Ishikawa (cell line): ENCODE results near the gene VAX1.
A peak's percentile ranks its signal among the peaks of the same experiment; 100 is the strongest.

ENCODE experiments used
- CEBPB ChIP-seq: IDR thresholded peaks from 2 replicates; pipeline ENCODE4 v1.6.1; 2012
- CREB1 ChIP-seq: IDR thresholded peaks from 2 replicates; pipeline ENCODE4 v1.6.1; 2012; ENCODE audit warnings: low read depth
- EGR1 ChIP-seq: IDR thresholded peaks from 2 replicates; pipeline ENCODE4 v1.6.1; 2012
- EP300 ChIP-seq: IDR thresholded peaks from 2 replicates; pipeline ENCODE4 v1.6.1; 2012; ENCODE audit warnings: borderline replicate concordance
- FOXM1 ChIP-seq: IDR thresholded peaks from 2 replicates; pipeline ENCODE4 v1.6.1; 2012; ENCODE audit warnings: low read depth, borderline replicate concordance
- MAX ChIP-seq: IDR thresholded peaks from 2 replicates; pipeline ENCODE4 v1.6.1; 2012
- NFIC ChIP-seq: IDR thresholded peaks from 2 replicates; pipeline ENCODE4 v1.6.1; 2012
- RAD21 ChIP-seq: IDR thresholded peaks from 2 replicates; pipeline ENCODE4 v1.6.1; 2012; ENCODE audit warnings: low read depth
- REST ChIP-seq: IDR thresholded peaks from 2 replicates; pipeline ENCODE4 v1.6.1; 2012; ENCODE audit warnings: low read depth, mild to moderate bottlenecking
- TAF1 ChIP-seq: IDR thresholded peaks from 2 replicates; pipeline ENCODE4 v1.6.1; 2012; ENCODE audit warnings: low read depth, mild to moderate bottlenecking
- TCF12 ChIP-seq: IDR thresholded peaks from 2 replicates; pipeline ENCODE4 v1.6.1; 2012; ENCODE audit warnings: low read depth
- TEAD4 ChIP-seq: IDR thresholded peaks from 2 replicates; pipeline ENCODE4 v1.6.1; 2012
- USF1 ChIP-seq: IDR thresholded peaks from 2 replicates; pipeline ENCODE4 v1.6.1; 2012
- YY1 ChIP-seq: IDR thresholded peaks from 2 replicates; pipeline ENCODE4 v1.6.1; 2012; ENCODE audit warnings: low read depth
- ZBTB7A ChIP-seq: IDR thresholded peaks from 2 replicates; pipeline ENCODE4 v1.6.1; 2012; ENCODE audit warnings: low read depth

VAX1 gene

GRCh38 chr10:117166418-117167345, 28.6 kb upstream of the VAX1 start:
- no peak for TF ChIP-seq USF1
- TF ChIP-seq ZBTB7A = no peak
- TF ChIP-seq TEAD4 = no peak
- TF ChIP-seq EGR1 = no peak
- no peak for TF ChIP-seq NFIC
- TF ChIP-seq CEBPB = no peak
- no peak for TF ChIP-seq TAF1
- no peak for TF ChIP-seq RAD21
- TF ChIP-seq FOXM1 = no peak
- TF ChIP-seq MAX = no peak
- TF ChIP-seq TCF12 = no peak
- TF ChIP-seq YY1 = no peak
- no peak for TF ChIP-seq CREB1
- no peak for TF ChIP-seq EP300
- TF ChIP-seq REST = no peak

GRCh38 chr10:117165538-117166417, 27.7 kb upstream of the VAX1 start:
- TF ChIP-seq ZBTB7A (no peak; the same call in 1 of the 2 replicates), FOXM1 (no peak), TAF1 (no peak), TCF12 (0 out of 2 replicates have a peak, but pooled peaks have one; percentile 27), REST (no peak), YY1 (no peak), RAD21 (peak; percentile 86), MAX (no peak)

- no peak for TF ChIP-seq CEBPB
- no peak for TF ChIP-seq RAD21
- TF ChIP-seq CREB1 = no peak
- no peak for TF ChIP-seq YY1
Measured at GRCh38 chr10:117164592-117165537, 26.8 kb upstream of the VAX1 start.

GRCh38 chr10:117163954-117164548, 26.0 kb upstream of the VAX1 start:
- TF ChIP-seq REST (no peak), TCF12 (no peak), EGR1 (no peak), NFIC (no peak), FOXM1 (no peak), CEBPB (no peak), RAD21 (no peak), YY1 (no peak), TAF1 (no peak), USF1 (no peak), TEAD4 (no peak), CREB1 (no peak), EP300 (no peak)
